HG02938 (cell line): ENCODE measurements around the gene TMEM74B.

Experiments
- ATAC-seq: cut with Tn5 transposase; IDR thresholded peaks from one replicate; pipeline ENCODE4 v1.9.1; 2021; ENCODE audit warnings: mild to moderate bottlenecking, moderate library complexity; ENCODE audit not compliant: unreplicated experiment

The TMEM74B gene

GRCh38 chr20:1206366-1207148 is 21.8 kb upstream of the TMEM74B start:
- ATAC-seq: no peak

GRCh38 chr20:1205802-1206201 is 21.0 kb upstream of the TMEM74B start:
- ATAC-seq: no peak

GRCh38 chr20:1204576-1204975 is 19.8 kb upstream of the TMEM74B start:
- no peak for ATAC-seq

GRCh38 chr20:1204113-1204512 is 19.3 kb upstream of the TMEM74B start:
- ATAC-seq: no peak

- ATAC-seq: no peak
Measured at GRCh38 chr20:1203630-1204029, 18.8 kb upstream of the TMEM74B start.

- no peak for ATAC-seq
Measured at GRCh38 chr20:1202762-1203504, 18.2 kb upstream of the TMEM74B start, which contains the start of gene C20orf202. Gene C20orf202 (plus strand): TSS chr20:1203454. CDS start chr20:1203586, 132 bp downstream.

GRCh38 chr20:1199964-1200363 is 15.2 kb upstream of the TMEM74B start:
- no peak for ATAC-seq

- no peak for ATAC-seq
Measured at GRCh38 chr20:1199212-1199873, 14.6 kb upstream of the TMEM74B start.

GRCh38 chr20:1198751-1199150 is 14.0 kb upstream of the TMEM74B start:
- ATAC-seq: no peak

- no peak for ATAC-seq
Measured at GRCh38 chr20:1197801-1198200, 13.0 kb upstream of the TMEM74B start.

GRCh38 chr20:1196634-1197033 is 11.9 kb upstream of the TMEM74B start:
- ATAC-seq: no peak

GRCh38 chr20:1195226-1195625 is 10.4 kb upstream of the TMEM74B start:
- no peak for ATAC-seq

GRCh38 chr20:1191299-1191698 is 6.5 kb upstream of the TMEM74B start:
- ATAC-seq: no peak

- ATAC-seq: no peak
Measured at GRCh38 chr20:1190847-1191246, 6.1 kb upstream of the TMEM74B start.

- no peak for ATAC-seq
Measured at GRCh38 chr20:1189827-1190226, 5.0 kb upstream of the TMEM74B start.

GRCh38 chr20:1188347-1188746 is 3.6 kb upstream of the TMEM74B start:
- no peak for ATAC-seq

GRCh38 chr20:1187605-1188171 is 2.9 kb upstream of the TMEM74B start:
- ATAC-seq: no peak

GRCh38 chr20:1186367-1186991 is 1.7 kb upstream of the TMEM74B start:
- no peak for ATAC-seq

GRCh38 chr20:1185790-1186334 is 1.1 kb upstream of the TMEM74B start:
- ATAC-seq: no peak

- no peak for ATAC-seq
Measured at GRCh38 chr20:1185316-1185741, 548 bp upstream of the TMEM74B start.

- no peak for ATAC-seq
Measured at GRCh38 chr20:1184260-1184637, 532 bp downstream of the TMEM74B start.
